D721Med (cell line): Measurements from ENCODE around the gene ZNF3.

Experiments used
- DNase-seq: peaks from one replicate; pipeline ENCODE4 v3.0.0; 2011; ENCODE audit warnings: low spot score; ENCODE audit not compliant: insufficient read length
- FAIRE-seq: peaks from 2 replicates; lab custom pipeline; 2011; peaks lifted over from hg19 to GRCh38; lab: Jason Lieb, UNC
- TF ChIP-seq, protein P1 (sequence below): IDR thresholded peaks from 2 replicates; pipeline ENCODE4 v1.5.1; 2012; ENCODE audit warnings: mild to moderate bottlenecking, control low read depth; ENCODE audit not compliant: insufficient read depth; ENCODE audit errors: missing control alignments

Gene ZNF3

GRCh38 chr7:100119072-100119969 is 37.8 kb upstream of the ZNF3 start, which contains the start of the genes CNPY4 and TAF6:
TSS of gene CNPY4 (plus strand) at chr7:100119634. CDS start at chr7:100119745, 111 bp downstream.
TSS of gene TAF6 (minus strand) at chr7:100119358. CDS start at chr7:100114209, 5,149 bp downstream.
- DNase-seq: peak; percentile 97
- FAIRE-seq: no peak
- TF ChIP-seq, protein P1, sequence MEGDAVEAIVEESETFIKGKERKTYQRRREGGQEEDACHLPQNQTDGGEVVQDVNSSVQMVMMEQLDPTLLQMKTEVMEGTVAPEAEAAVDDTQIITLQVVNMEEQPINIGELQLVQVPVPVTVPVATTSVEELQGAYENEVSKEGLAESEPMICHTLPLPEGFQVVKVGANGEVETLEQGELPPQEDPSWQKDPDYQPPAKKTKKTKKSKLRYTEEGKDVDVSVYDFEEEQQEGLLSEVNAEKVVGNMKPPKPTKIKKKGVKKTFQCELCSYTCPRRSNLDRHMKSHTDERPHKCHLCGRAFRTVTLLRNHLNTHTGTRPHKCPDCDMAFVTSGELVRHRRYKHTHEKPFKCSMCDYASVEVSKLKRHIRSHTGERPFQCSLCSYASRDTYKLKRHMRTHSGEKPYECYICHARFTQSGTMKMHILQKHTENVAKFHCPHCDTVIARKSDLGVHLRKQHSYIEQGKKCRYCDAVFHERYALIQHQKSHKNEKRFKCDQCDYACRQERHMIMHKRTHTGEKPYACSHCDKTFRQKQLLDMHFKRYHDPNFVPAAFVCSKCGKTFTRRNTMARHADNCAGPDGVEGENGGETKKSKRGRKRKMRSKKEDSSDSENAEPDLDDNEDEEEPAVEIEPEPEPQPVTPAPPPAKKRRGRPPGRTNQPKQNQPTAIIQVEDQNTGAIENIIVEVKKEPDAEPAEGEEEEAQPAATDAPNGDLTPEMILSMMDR: no peak

GRCh38 chr7:100118388-100119071 is 37.0 kb upstream of the ZNF3 start:
- DNase-seq (no peak), FAIRE-seq (no peak)
- TF ChIP-seq, protein P1: no peak

DNA sequence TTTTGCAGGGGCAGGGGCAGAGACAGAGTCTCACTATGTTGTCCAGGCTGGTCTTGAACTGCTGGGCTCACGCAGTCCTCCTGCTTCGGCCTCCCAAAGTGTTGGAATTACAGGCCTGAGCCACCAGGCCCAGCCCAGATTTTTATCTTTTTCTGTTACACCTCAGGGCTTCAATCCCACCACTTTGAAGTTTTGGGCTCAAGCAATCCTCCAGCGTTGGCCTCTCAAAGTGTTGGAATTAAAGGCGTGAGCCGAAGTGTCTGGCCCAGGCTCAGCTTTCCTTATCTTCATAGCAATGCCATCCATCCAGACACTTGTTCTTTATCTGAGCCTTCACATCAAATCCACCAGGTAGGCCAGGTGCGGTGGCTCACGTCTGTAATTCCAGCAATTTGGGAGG is 33.5 kb upstream of the ZNF3 start:
- FAIRE-seq (no peak), DNase-seq (no peak)
- TF ChIP-seq, protein P1: no peak

DNA sequence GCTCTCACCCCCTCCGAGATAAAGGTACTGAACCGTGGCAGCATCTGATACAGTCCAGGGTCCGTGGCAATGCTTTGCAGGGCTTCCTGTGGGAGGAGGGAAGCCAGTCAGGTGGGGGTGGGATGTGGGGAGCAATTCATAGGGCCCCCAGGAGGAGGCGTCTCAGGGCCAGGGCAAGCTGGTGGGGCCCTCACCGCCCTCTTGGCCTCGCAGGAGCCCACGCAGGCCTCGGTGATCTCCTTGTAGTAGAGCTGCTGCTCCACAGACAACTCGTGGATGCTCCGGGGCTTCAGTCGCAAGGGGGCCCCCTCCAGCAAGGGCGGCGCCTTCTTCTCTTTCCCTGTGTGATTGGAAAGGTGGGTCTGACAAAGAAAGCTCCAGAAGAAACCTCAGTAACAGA is 30.4 kb upstream of the ZNF3 start:
- FAIRE-seq (no peak), DNase-seq (no peak)
- TF ChIP-seq, protein P1: no peak

GRCh38 chr7:100111156-100111555 is 29.6 kb upstream of the ZNF3 start:
- TF ChIP-seq, protein P1: no peak
- no peak for DNase-seq
- no peak for FAIRE-seq

DNA sequence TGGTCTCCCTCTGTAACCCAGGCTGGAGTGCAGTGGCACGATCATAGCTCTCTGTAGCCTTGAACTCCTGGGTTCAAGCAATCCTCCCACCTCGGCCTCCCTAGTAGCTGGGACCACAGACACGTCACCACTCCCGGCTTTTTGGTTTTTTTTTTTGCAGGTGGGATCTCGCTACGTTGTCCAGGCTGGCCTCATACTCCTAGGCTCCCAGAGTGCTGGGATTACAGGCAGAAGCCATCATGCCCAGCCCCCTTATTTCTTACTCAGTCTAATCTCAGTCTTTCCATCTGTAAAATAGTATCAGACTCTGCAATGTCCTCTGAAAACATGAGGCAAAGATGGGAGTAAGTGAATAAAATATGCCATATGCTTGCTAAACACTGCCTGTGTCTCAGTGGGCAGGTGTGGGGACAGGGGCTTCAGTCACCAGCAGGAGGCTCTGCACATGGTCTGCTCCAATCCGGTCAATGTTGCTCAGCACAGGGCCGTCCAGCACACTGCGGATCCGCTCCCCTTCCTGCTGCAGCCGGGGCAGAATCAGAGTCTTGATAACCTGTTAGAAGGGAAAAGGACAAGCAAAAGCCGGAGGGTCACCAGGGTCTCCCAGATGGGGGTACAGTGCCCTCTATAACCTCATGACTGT is 28.1 kb upstream of the ZNF3 start:
- no peak for DNase-seq
- FAIRE-seq: no peak
- TF ChIP-seq, protein P1: no peak
